Peyer's patch (tissue), 4 donors: ENCODE results near the gene FAM162B.

Experiments used
- POLR2A ChIP-seq, 2 donors: fragments of 450-650 bp; IDR thresholded peaks; one replicate each; pipeline ENCODE4 v1.5.1; 2017; ENCODE audit warnings: antibody characterized with exemption in 2 of 2, mild to moderate bottlenecking in 2 of 2, moderate library complexity in 2 of 2
- TF ChIP-seq, protein P1 (sequence below), 6 experiments: fragments of 450-650 bp in 4 of 6; fragments of 200-600 bp in 2 of 6; sonication (generic) in 1 of 6; IDR thresholded peaks; one replicate each; pipeline ENCODE4 v1.5.1; 2017 to 2019; ENCODE audit warnings: antibody characterized with exemption in 6 of 6, mild to moderate bottlenecking in 3 of 6, moderate library complexity in 1 of 6

DNA sequence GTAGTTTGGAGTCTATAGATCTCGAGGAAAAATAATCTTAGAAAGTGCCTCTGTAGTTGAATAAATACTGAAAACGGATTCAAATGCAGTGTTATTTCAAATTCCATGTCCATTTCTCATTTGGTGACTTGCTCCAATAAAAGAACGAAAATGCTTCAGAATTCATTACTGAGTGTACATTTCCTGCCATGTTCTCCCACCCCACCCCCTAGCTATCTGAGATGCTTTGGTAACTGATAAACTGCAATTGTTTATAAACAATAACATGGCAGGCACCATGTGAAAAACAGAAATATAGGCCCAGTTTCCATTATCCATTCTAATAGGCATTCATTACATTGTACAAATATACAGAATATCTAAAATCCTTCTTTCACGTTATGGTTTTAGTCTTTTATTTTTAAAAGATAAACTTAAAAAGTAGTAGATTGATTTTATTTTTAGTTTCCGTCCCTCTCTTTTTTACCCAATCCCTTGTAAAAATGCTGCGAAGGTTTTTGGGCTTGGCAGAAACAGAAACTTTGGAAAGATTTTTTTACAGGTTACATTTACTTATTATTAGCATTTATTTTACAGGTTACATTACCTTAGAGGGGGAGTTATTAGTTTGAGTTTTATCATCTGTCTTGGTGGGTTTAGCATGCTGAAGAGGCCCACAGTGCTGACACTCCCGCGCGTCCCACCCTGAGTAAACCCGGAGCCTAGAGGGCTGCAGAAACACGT is 1.5 kb downstream of the FAM162B start:
- TF ChIP-seq, protein P1, sequence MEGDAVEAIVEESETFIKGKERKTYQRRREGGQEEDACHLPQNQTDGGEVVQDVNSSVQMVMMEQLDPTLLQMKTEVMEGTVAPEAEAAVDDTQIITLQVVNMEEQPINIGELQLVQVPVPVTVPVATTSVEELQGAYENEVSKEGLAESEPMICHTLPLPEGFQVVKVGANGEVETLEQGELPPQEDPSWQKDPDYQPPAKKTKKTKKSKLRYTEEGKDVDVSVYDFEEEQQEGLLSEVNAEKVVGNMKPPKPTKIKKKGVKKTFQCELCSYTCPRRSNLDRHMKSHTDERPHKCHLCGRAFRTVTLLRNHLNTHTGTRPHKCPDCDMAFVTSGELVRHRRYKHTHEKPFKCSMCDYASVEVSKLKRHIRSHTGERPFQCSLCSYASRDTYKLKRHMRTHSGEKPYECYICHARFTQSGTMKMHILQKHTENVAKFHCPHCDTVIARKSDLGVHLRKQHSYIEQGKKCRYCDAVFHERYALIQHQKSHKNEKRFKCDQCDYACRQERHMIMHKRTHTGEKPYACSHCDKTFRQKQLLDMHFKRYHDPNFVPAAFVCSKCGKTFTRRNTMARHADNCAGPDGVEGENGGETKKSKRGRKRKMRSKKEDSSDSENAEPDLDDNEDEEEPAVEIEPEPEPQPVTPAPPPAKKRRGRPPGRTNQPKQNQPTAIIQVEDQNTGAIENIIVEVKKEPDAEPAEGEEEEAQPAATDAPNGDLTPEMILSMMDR (IDR thresholded peaks at IDR 0.05): no peak
- TF ChIP-seq POLR2A (IDR thresholded peaks at IDR 0.05): no peak
